Right lobe of liver (tissue), 6 donors: ENCODE results near the gene GULP1. TPM values are rescaled to one million over a fixed set of nuclear protein-coding genes. Genes with fewer than 3 reads are reported as not detected.

ENCODE experiments used
- ATAC-seq, 4 donors: fragments of 200-7000 bp; cut with Tn5 transposase; one replicate each; pipeline ENCODE4 v1.9.1; 2020; ENCODE audit warnings: mild to moderate bottlenecking in 4 of 4, moderate library complexity in 4 of 4
- DNase-seq, 3 donors: peaks; one replicate each; pipeline ENCODE4 v3.0.0-alpha.2; 2020
- H3K27ac ChIP-seq, 3 donors: fragments of 200-600 bp; one replicate each; pipeline ENCODE4 v1.8.0; 2022
- H3K27me3 ChIP-seq, 2 donors: fragments of 200-600 bp; one replicate each; pipeline ENCODE4 v1.8.0; 2022
- H3K36me3 ChIP-seq, 4 donors: fragments of 200-600 bp; sonication (generic) in 1 of 4; one replicate each; pipeline versions ENCODE4 v1.5.1 to v1.8.0; 2017 to 2022; ENCODE audit warnings: control low read depth in 1 of 4
- H3K4me1 ChIP-seq, 4 donors: fragments of 200-600 bp; sonication (generic) in 1 of 4; one replicate each; pipeline versions ENCODE4 v1.5.1 to v1.8.0; 2017 to 2022; ENCODE audit warnings: control low read depth in 1 of 4
- H3K4me3 ChIP-seq, 3 donors: fragments of 200-600 bp; one replicate each; pipeline ENCODE4 v1.8.0; 2022
- H3K9me3 ChIP-seq, 4 donors: fragments of 200-600 bp; sonication (generic) in 1 of 4; one replicate each; pipeline versions ENCODE4 v1.5.1 to v1.8.0; 2017 to 2022; ENCODE audit warnings: control low read depth in 1 of 4
- POLR2A ChIP-seq: fragments of 450-650 bp; IDR thresholded peaks from one replicate; pipeline ENCODE4 v1.6.1; 2017; ENCODE audit warnings: antibody characterized with exemption, mild to moderate bottlenecking
- WGBS: methylation state at CpG from one replicate; pipeline ENCODE4 v1.1.6; 2018; ENCODE audit warnings: low coverage, low lambda C conversion rate; ENCODE audit not compliant: insufficient coverage; ENCODE audit errors: missing lambda C conversion rate; 5-methylcytosine and 5-hydroxymethylcytosine counted together
- intact Hi-C, 2 donors: fragments of 100-400 bp; cut with DNase I; formaldehyde crosslinking; loops; one replicate each; pipeline versions ENCODE4 v1.11.2 to v1.14.1; 2022
- total RNA-seq, 6 experiments: library from RNA; depleted of rRNA in 2 of 6; stranded (reverse); fragments of >200 nt in 2 of 6; fragmentation: NEBNext Ultra II Directional in 3 of 6; extraction: Animal tissue kit (Norgen Biotek cat#: 25700) in 3 of 6; gene quantifications; one replicate each; pipeline versions ENCODE4 v1.1.0 to v1.2.4, GENCODE V29; 2016 to 2023
- TF ChIP-seq, protein P1 (sequence below), 4 donors: fragments of 200-600 bp in 3 of 4; fragments of 450-650 bp in 1 of 4; IDR thresholded peaks; one replicate each; pipeline versions ENCODE4 v1.5.1 to v1.8.0; 2016 to 2022; ENCODE audit warnings: antibody characterized with exemption in 4 of 4, mild to moderate bottlenecking in 2 of 4
- donor health status: DM: no; HTN: yes; CAD: no.
- donor health status: DM: no; HTN: no; CAD: no.
- donor health status: DM: no; HTN: no; CAD: no.
- donor health status: DM: no; HTN: yes; CAD: no.
- donor health status: DM: no; HTN: yes; CAD: no.

Gene GULP1
- total RNA-seq, 6 experiments from 2014 or later = 0.42 to 4.4 (median 0.89) TPM

DNA sequence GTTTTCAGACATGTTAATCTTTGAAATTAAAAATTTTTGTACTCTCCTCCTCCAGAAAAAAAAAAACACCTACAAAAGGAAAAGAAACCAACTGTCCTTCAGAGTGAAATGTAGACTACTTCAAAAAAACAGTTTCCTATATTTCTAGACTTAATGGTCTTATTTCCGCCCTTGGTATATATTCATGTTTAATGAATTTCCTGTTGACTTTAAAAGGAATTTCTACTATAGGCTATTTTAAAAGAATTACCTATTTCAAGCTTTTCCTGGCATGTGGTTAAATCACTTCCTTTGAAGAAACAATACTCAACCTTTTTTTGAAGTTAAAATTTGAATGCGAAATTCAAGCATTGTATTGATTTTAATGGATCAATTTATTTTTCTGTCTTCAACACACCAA is 29.2 kb downstream of the GULP1 start:
- no peak for ATAC-seq
- TF ChIP-seq, protein P1, sequence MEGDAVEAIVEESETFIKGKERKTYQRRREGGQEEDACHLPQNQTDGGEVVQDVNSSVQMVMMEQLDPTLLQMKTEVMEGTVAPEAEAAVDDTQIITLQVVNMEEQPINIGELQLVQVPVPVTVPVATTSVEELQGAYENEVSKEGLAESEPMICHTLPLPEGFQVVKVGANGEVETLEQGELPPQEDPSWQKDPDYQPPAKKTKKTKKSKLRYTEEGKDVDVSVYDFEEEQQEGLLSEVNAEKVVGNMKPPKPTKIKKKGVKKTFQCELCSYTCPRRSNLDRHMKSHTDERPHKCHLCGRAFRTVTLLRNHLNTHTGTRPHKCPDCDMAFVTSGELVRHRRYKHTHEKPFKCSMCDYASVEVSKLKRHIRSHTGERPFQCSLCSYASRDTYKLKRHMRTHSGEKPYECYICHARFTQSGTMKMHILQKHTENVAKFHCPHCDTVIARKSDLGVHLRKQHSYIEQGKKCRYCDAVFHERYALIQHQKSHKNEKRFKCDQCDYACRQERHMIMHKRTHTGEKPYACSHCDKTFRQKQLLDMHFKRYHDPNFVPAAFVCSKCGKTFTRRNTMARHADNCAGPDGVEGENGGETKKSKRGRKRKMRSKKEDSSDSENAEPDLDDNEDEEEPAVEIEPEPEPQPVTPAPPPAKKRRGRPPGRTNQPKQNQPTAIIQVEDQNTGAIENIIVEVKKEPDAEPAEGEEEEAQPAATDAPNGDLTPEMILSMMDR (IDR thresholded peaks at IDR 0.05) = no peak
- no peak for TF ChIP-seq POLR2A
- no peaks in the 10 kb centered on the region for H3K4me1 ChIP-seq
- no peaks in the 10 kb centered on the region for H3K27me3 ChIP-seq
- no peak overlapping the region for H3K27ac ChIP-seq
- intact Hi-C loops = no loop called here
- no peak overlapping the region for H3K4me3 ChIP-seq
- DNase-seq = no peak
- no peaks in the 10 kb centered on the region for H3K36me3 ChIP-seq
- WGBS = 63% methylated on average over 2 of the region's 2 CpGs
- H3K9me3 ChIP-seq = no peaks in the 10 kb centered on the region

DNA sequence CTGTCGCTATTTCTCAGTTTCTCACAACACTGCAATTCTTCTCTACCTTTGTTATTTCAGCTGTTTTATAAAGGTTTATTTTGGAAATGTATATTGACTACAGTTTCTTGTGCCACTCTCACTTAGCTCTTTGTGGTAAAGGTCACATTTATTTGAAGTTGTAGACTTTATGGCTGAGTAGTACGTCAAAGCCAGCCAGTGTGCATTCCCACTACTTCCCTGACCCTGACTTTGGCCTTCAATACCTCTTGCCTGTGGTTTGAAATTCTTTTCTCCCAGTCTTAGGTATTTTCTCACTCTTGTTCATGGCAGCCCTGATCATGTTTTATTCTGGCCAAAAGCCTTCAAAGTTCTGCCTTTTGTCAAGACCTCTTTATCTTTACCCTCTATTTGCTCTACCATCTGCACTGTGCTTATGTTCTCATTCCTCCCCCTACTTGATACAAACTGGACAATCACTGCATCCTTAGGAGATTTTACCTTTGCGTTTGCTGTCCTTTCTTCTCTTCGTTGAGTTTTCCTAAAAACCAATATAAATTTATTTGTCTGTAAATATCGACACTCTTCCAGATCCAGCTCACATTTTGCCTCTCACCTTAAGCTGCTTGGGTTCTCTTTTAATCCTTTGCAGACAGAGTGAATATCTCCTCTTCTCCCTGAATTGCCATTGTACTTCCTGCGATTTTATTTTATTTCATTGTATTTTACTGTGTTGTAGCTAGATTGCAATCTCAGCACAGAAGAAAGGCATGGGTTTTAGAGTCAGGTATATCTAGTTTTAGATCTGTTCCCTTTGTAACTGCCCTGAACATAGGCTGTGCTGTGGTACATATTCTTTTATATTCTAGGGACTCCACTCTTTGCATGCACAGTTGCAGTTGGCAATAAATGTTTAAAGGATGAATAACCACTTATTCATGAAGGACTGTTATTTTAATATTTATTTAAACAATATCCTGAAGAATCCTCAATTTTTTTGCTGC is 31.2 kb downstream of the GULP1 start:
- TF ChIP-seq, protein P1 (IDR thresholded peaks at IDR 0.05) = no peak
- TF ChIP-seq POLR2A = no peak
- no peaks in the 10 kb centered on the region for H3K9me3 ChIP-seq
- H3K4me3 ChIP-seq = no peak overlapping the region
- H3K27me3 ChIP-seq = no peaks in the 10 kb centered on the region
- DNase-seq = no peak
- H3K36me3 ChIP-seq = no peaks in the 10 kb centered on the region
- 41% methylated on average over 6 of the region's 6 CpGs for WGBS
- ATAC-seq = no peak
- H3K27ac ChIP-seq = no peak overlapping the region
- intact Hi-C loops = no loop called here
- H3K4me1 ChIP-seq = no peaks in the 10 kb centered on the region

DNA sequence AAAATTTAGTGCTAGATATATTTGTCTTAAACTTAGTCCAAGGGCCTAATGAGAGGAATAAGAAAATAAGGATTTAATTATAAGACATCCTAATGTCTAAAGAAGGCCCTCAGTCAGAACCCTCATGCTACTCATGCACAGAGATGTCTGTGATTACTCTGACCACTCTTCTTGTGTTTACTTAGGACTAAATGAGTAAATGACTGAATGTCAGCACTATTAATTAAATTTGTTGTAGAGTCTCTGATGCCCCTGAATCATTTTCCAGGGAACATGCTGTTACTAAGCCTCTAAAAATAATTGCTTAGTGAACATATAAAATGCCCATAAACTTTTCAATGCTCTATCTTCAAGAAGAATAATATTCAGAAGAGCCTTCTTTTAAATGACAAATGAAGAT is 32.4 kb downstream of the GULP1 start:
- DNase-seq = no peak
- Histone ChIP-seq H3K4me1 (no peaks in the 10 kb centered on the region), H3K27ac (no peak overlapping the region), H3K4me3 (no peak overlapping the region), H3K36me3 (no peaks in the 10 kb centered on the region), H3K9me3 (no peaks in the 10 kb centered on the region), H3K27me3 (no peaks in the 10 kb centered on the region)
- ATAC-seq = no peak
- no peak for TF ChIP-seq POLR2A
- intact Hi-C loops = no loop called here

DNA sequence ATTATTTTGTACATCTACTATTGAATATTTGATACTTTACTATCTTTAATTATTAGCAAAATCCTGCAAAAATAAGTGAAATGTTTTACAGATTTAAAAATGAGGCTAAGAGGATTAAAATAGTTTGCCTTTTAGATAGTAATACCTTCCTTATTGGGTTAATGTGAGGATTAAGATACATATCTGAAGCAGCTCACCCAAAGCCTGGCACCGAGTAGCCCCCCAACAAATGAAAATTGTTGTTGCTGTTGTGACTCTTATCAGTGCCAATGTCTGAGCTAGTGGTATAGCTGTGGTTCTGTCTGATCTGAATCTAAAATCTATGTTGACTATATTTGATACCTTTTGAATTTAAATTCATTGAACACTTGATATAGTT is 34.6 kb downstream of the GULP1 start:
- ATAC-seq (no peak), DNase-seq (no peak)
- TF ChIP-seq POLR2A = no peak
- TF ChIP-seq, protein P1 (IDR thresholded peaks at IDR 0.05) = no peak
- Histone ChIP-seq H3K9me3 (no peaks in the 10 kb centered on the region), H3K4me3 (no peak overlapping the region), H3K27ac (no peak overlapping the region), H3K27me3 (no peaks in the 10 kb centered on the region), H3K36me3 (no peaks in the 10 kb centered on the region), H3K4me1 (no peaks in the 10 kb centered on the region)
- intact Hi-C loops = no loop called here
- 50% methylated on average over 1 of the region's 1 CpG for WGBS

DNA sequence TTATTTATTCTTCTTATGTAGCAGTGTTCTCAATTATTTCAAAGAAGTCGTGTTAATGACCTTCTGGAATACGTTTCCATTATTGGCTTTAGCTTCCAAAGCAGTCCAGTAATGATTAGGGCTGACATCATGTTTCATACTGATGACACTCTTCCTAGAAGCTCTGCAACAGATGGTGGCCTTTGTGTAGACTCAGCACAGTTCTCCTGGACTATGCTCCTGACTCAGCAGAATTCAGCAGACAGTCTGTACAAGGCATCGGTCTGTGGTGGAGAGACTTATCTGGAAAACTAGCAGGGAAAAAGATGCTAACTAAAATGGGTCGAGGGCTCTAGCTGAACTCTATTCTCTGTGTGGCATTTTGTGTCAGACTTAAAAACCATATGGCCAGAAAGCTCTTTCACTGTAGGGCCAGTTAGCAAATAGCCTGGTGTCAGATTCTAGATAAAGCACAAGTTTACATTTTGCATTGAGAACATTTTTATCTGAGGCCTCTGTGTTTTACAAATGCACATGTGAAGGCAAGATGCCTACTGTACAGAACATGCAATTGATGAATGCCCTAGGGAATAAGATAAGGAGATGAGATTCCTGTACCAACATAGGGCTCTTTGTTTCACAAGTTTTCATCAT is 35.1 kb downstream of the GULP1 start:
- H3K27ac ChIP-seq = no peak overlapping the region
- 23% methylated on average over 4 of the region's 4 CpGs for WGBS
- no peaks in the 10 kb centered on the region for H3K36me3 ChIP-seq
- no peaks in the 10 kb centered on the region for H3K9me3 ChIP-seq
- no peak for TF ChIP-seq POLR2A
- TF ChIP-seq, protein P1 (IDR thresholded peaks at IDR 0.05) = no peak
- no peaks in the 10 kb centered on the region for H3K4me1 ChIP-seq
- intact Hi-C loops = no loop called here
- peak in 2 of 4 donors; percentile 23 to 63 for ATAC-seq
- no peaks in the 10 kb centered on the region for H3K27me3 ChIP-seq
- H3K4me3 ChIP-seq = no peak overlapping the region
- no peak for DNase-seq
